HepG2 (cell line): ENCODE results near the gene DCTN3. TPM values are rescaled to one million over a fixed set of nuclear protein-coding genes. Genes with fewer than 3 reads are reported as not detected.
A peak's percentile ranks its signal among the peaks of the same experiment; 100 is the strongest.

Source experiments
- CERS6 ChIP-seq: sonication (generic); formaldehyde crosslinking; IDR thresholded peaks from 2 replicates; pipeline ENCODE4 v1.5.0; 2020; ENCODE audit warnings: missing genetic modification reagents
- CHCHD3 ChIP-seq: sonication (generic); formaldehyde crosslinking; IDR thresholded peaks from 2 replicates; pipeline ENCODE4 v1.8.0; 2022; ENCODE audit warnings: mild to moderate bottlenecking, missing genetic modification reagents, moderate library complexity
- GATAD2A ChIP-seq: IDR thresholded peaks from 2 replicates; pipeline ENCODE4 v1.6.1; 2016
- GZF1 ChIP-seq: sonication (generic); formaldehyde crosslinking; IDR thresholded peaks from 2 replicates; pipeline ENCODE4 v1.5.1; 2020; ENCODE audit warnings: mild to moderate bottlenecking, missing genetic modification reagents
- HNRNPK ChIP-seq: fragments of 200-400 bp; formaldehyde crosslinking; IDR thresholded peaks from 2 replicates; pipeline ENCODE4 v1.6.1; 2018; ENCODE audit warnings: low read length, low read depth, moderate library complexity, mild to moderate bottlenecking; ENCODE audit not compliant: poor library complexity, severe bottlenecking
- MAF1 ChIP-seq: sonication (generic); formaldehyde crosslinking; IDR thresholded peaks from 2 replicates; pipeline ENCODE4 v1.5.0; 2020; ENCODE audit warnings: missing genetic modification reagents, borderline replicate concordance
- MIER3 ChIP-seq: IDR thresholded peaks from 2 replicates; pipeline ENCODE4 v1.6.1; 2016; ENCODE audit warnings: missing compliant biosample characterization, borderline replicate concordance
- MTA1 ChIP-seq: sonication (generic); formaldehyde crosslinking; IDR thresholded peaks from 2 replicates; pipeline ENCODE4 v1.4.0; 2020; ENCODE audit warnings: missing genetic modification reagents, mild to moderate bottlenecking, borderline replicate concordance
- NFIB ChIP-seq: sonication (generic); formaldehyde crosslinking; IDR thresholded peaks from 2 replicates; pipeline ENCODE4 v1.9.0; 2021; ENCODE audit warnings: missing genetic modification reagents, mild to moderate bottlenecking, borderline replicate concordance
- PHB2 ChIP-seq: fragments of 450-650 bp; IDR thresholded peaks from 2 replicates; pipeline ENCODE4 v1.6.1; 2018; ENCODE audit not compliant: partially characterized antibody
- SOX6 ChIP-seq, 2 experiments: fragments of 450-650 bp in 1 of 2; sonication (generic) in 1 of 2; formaldehyde crosslinking in 1 of 2; IDR thresholded peaks; 2 replicates each; pipeline versions ENCODE4 v1.4.0 to v1.6.1; 2017 to 2020; ENCODE audit warnings: antibody characterized with exemption in 1 of 2, mild to moderate bottlenecking in 1 of 2, missing genetic modification reagents in 1 of 2
- STAT5B ChIP-seq: sonication (generic); formaldehyde crosslinking; IDR thresholded peaks from 2 replicates; pipeline ENCODE4 v1.4.0; 2020; ENCODE audit warnings: missing genetic modification reagents
- TARDBP ChIP-seq: sonication (generic); formaldehyde crosslinking; IDR thresholded peaks from 2 replicates; pipeline ENCODE4 v1.8.0; 2022; ENCODE audit warnings: mild to moderate bottlenecking, missing genetic modification reagents
- TGIF2 ChIP-seq: IDR thresholded peaks from 2 replicates; pipeline ENCODE4 v1.6.1; 2016; ENCODE audit warnings: control low read depth, missing compliant biosample characterization
- TIGD3 ChIP-seq: sonication (generic); formaldehyde crosslinking; IDR thresholded peaks from 2 replicates; pipeline ENCODE4 v1.5.1; 2020; ENCODE audit warnings: mild to moderate bottlenecking, missing genetic modification reagents, borderline replicate concordance
- ZBTB7A ChIP-seq: sonication (generic); formaldehyde crosslinking; IDR thresholded peaks from 2 replicates; pipeline ENCODE4 v1.8.0; 2022; ENCODE audit warnings: mild to moderate bottlenecking, missing genetic modification reagents
- ZNF207 ChIP-seq: fragments of 450-650 bp; IDR thresholded peaks from 2 replicates; pipeline ENCODE4 v1.6.1; 2016; ENCODE audit warnings: antibody characterized with exemption, borderline replicate concordance
- ZNF225 ChIP-seq: sonication (generic); formaldehyde crosslinking; IDR thresholded peaks from 2 replicates; pipeline ENCODE4 v1.4.0; 2020; ENCODE audit warnings: mild to moderate bottlenecking, missing genetic modification reagents
- ZNF343 ChIP-seq: sonication (generic); formaldehyde crosslinking; IDR thresholded peaks from 2 replicates; pipeline ENCODE4 v1.4.0; 2020; ENCODE audit warnings: mild to moderate bottlenecking, missing genetic modification reagents
- ZNF460 ChIP-seq: sonication (generic); formaldehyde crosslinking; IDR thresholded peaks from 2 replicates; pipeline ENCODE4 v1.5.1; 2020; ENCODE audit warnings: missing genetic modification reagents, mild to moderate bottlenecking, borderline replicate concordance
- ZNF772 ChIP-seq: sonication (generic); formaldehyde crosslinking; IDR thresholded peaks from 2 replicates; pipeline ENCODE4 v1.5.0; 2020; ENCODE audit warnings: mild to moderate bottlenecking, missing genetic modification reagents
- ZNF839 ChIP-seq: sonication (generic); formaldehyde crosslinking; IDR thresholded peaks from 2 replicates; pipeline ENCODE4 v1.4.0; 2020; ENCODE audit warnings: missing genetic modification reagents, mild to moderate bottlenecking, borderline replicate concordance
- ZNF850 ChIP-seq: sonication (generic); formaldehyde crosslinking; conservative IDR thresholded peaks from 2 replicates; pipeline ENCODE4 v1.9.0; 2021; ENCODE audit warnings: mild to moderate bottlenecking, missing genetic modification reagents
- polyA plus RNA-seq, 8 experiments: library from polyadenylated mRNA; depleted of rRNA in 3 of 8; stranded (reverse) in 7 of 8; unstranded in 1 of 8; fragments of >200 nt; fragmentation: Illumina TruSeq in 4 of 8; extraction: Trizol in 4 of 8; gene quantifications; 2 replicates each; pipeline versions ENCODE4 v1.2.1 to v1.2.3, GENCODE V29; 2011 to 2016; ENCODE audit warnings: low read depth in 4 of 8, missing spikeins in 1 of 8, mixed read lengths in 1 of 8; ENCODE audit not compliant: insufficient read depth in 1 of 8
- total RNA-seq, 5 experiments: library from RNA; depleted of rRNA; stranded (reverse); fragments of >200 nt; fragmentation: Illumina TruSeq; extraction: Trizol; gene quantifications; 2 replicates each; pipeline ENCODE4 v1.2.3, GENCODE V29; 2016; ENCODE audit warnings: low read depth in 1 of 5
- TF ChIP-seq, protein P1 (sequence below): fragments of 450-650 bp; IDR thresholded peaks from 2 replicates; pipeline ENCODE4 v1.6.1; 2017
- TF ChIP-seq, protein P2 (sequence below): IDR thresholded peaks from 2 replicates; pipeline ENCODE4 v1.6.1; 2016
- TF ChIP-seq, protein P3 (sequence below): sonication (generic); formaldehyde crosslinking; IDR thresholded peaks from 2 replicates; pipeline ENCODE4 v1.5.0; 2020; ENCODE audit warnings: missing genetic modification reagents

Gene DCTN3
- total and polyA plus RNA-seq, 2 of the 13 experiments (the other 11 are each of a cell fraction or from before 2014, with no cell fraction given), result 27.4 to 34.5 TPM

DNA sequence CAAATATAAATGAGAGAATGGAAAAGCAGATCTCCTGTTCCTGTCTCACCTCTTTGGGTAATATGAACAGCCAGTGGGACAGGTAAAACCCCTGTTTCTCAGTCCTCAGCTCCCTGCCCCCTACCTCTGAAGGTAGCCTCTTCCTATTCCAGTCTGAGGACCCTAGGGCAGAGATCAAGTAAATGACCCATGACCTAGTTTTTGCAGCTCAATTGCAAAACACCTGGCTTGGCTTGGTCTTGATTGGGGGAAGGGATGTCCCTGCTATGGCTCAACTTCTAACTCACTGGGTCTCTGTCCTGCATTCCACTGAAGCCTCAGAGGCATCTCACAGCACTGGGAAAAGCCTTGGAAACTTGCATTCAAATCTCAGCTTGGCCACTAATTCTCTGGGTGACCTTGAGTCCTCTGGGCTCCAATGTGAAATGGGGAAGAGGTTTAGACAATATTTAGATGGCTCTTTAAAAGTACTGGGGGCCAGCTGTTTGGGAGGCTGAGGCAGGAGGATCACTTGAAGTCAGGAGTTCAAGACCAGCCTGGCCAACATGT, 24.5 kb upstream of the DCTN3 start (continued):
- TF ChIP-seq CERS6 (no peak), ZNF343 (CRISPR knock-in tag) (no peak), MAF1 (CRISPR knock-in tag) (no peak), ZNF207 (no peak), STAT5B (CRISPR knock-in tag) (no peak), GZF1 (CRISPR knock-in tag) (no peak), CHCHD3 (no peak), MTA1 (peak; percentile 36; the same call in 1 of the 2 replicates), HNRNPK (no peak), ZNF850 (CRISPR knock-in tag) (no peak), ZNF460 (CRISPR knock-in tag) (peak; percentile 77; the same call in 1 of the 2 replicates), NFIB (CRISPR knock-in tag) (no peak), ZNF772 (CRISPR knock-in tag) (no peak; the same call in 1 of the 2 replicates), ZNF225 (no peak), MIER3 (CRISPR knock-in tag) (peak; percentile 80; the same call in 1 of the 2 replicates), SOX6 (IDR thresholded peaks at IDR 0.05) (no peak), SOX6 (CRISPR knock-in tag; IDR thresholded peaks at IDR 0.05) (peak; percentile 59), TIGD3 (CRISPR knock-in tag) (no peak), TGIF2 (no peak), TARDBP (CRISPR knock-in tag) (no peak), GATAD2A (CRISPR knock-in tag) (peak; percentile 88), ZNF839 (CRISPR knock-in tag) (no peak), PHB2 (no peak), ZBTB7A (CRISPR knock-in tag) (peak; percentile 48; the same call in 1 of the 2 replicates)
- TF ChIP-seq, protein P1, sequence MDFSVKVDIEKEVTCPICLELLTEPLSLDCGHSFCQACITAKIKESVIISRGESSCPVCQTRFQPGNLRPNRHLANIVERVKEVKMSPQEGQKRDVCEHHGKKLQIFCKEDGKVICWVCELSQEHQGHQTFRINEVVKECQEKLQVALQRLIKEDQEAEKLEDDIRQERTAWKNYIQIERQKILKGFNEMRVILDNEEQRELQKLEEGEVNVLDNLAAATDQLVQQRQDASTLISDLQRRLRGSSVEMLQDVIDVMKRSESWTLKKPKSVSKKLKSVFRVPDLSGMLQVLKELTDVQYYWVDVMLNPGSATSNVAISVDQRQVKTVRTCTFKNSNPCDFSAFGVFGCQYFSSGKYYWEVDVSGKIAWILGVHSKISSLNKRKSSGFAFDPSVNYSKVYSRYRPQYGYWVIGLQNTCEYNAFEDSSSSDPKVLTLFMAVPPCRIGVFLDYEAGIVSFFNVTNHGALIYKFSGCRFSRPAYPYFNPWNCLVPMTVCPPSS, result no peak
- TF ChIP-seq, protein P2, sequence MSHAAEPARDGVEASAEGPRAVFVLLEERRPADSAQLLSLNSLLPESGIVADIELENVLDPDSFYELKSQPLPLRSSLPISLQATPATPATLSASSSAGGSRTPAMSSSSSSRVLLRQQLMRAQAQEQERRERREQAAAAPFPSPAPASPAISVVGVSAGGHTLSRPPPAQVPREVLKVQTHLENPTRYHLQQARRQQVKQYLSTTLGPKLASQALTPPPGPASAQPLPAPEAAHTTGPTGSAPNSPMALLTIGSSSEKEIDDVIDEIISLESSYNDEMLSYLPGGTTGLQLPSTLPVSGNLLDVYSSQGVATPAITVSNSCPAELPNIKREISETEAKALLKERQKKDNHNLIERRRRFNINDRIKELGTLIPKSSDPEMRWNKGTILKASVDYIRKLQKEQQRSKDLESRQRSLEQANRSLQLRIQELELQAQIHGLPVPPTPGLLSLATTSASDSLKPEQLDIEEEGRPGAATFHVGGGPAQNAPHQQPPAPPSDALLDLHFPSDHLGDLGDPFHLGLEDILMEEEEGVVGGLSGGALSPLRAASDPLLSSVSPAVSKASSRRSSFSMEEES (CRISPR knock-in tag), result 0 out of 2 replicates have a peak, but pooled peaks have one; percentile 14
- TF ChIP-seq, protein P3, sequence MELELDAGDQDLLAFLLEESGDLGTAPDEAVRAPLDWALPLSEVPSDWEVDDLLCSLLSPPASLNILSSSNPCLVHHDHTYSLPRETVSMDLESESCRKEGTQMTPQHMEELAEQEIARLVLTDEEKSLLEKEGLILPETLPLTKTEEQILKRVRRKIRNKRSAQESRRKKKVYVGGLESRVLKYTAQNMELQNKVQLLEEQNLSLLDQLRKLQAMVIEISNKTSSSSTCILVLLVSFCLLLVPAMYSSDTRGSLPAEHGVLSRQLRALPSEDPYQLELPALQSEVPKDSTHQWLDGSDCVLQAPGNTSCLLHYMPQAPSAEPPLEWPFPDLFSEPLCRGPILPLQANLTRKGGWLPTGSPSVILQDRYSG (CRISPR knock-in tag), result no peak
